Upper lobe of left lung (tissue), 6 donors: ENCODE data around the gene TGM6. TPM values are rescaled to one million over a fixed set of nuclear protein-coding genes. Genes with fewer than 3 reads are reported as not detected.

Experiments used
- ATAC-seq, 2 donors: fragments of 200-7000 bp; cut with Tn5 transposase; one replicate each; pipeline ENCODE4 v1.9.1; 2022; ENCODE audit warnings: mild to moderate bottlenecking in 2 of 2, moderate library complexity in 2 of 2; ENCODE audit not compliant: low FRiP score in 2 of 2
- DNase-seq, 2 donors: peaks; one replicate each; pipeline ENCODE4 v3.0.0-alpha.2; 2019 to 2020
- H3K27ac ChIP-seq, 4 donors: fragments of 200-600 bp; sonication (generic); one replicate each; pipeline ENCODE4 v1.5.1; 2016 to 2019
- H3K27me3 ChIP-seq, 4 donors: fragments of 200-600 bp; sonication (generic); one replicate each; pipeline ENCODE4 v1.5.1; 2017 to 2019
- H3K36me3 ChIP-seq, 4 donors: fragments of 200-600 bp; sonication (generic); one replicate each; pipeline ENCODE4 v1.5.1; 2016 to 2019
- H3K4me1 ChIP-seq, 4 donors: fragments of 200-600 bp; sonication (generic); one replicate each; pipeline ENCODE4 v1.5.1; 2018 to 2019
- H3K4me3 ChIP-seq, 4 donors: fragments of 200-600 bp; sonication (generic); one replicate each; pipeline ENCODE4 v1.5.1; 2017 to 2019; ENCODE audit warnings: mild to moderate bottlenecking in 2 of 4, moderate library complexity in 1 of 4
- H3K9me3 ChIP-seq, 4 donors: fragments of 200-600 bp; sonication (generic); one replicate each; pipeline ENCODE4 v1.5.1; 2018 to 2019
- CTCF ChIP-seq, 6 experiments: fragments of 450-650 bp in 4 of 6; fragments of 200-600 bp in 2 of 6; sonication (generic) in 2 of 6; IDR thresholded peaks; one replicate each; pipeline ENCODE4 v1.5.1; 2016 to 2019; ENCODE audit warnings: antibody characterized with exemption in 6 of 6
- EP300 ChIP-seq, 4 donors: sonication (generic); formaldehyde crosslinking; IDR thresholded peaks; one replicate each; pipeline ENCODE4 v1.5.1; 2017; ENCODE audit warnings: antibody characterized with exemption in 4 of 4, control low read depth in 2 of 4
- POLR2A ChIP-seq, 4 donors: fragments of 450-650 bp; IDR thresholded peaks; one replicate each; pipeline ENCODE4 v1.5.1; 2016 to 2017; ENCODE audit warnings: antibody characterized with exemption in 4 of 4, mild to moderate bottlenecking in 2 of 4
- POLR2AphosphoS5 ChIP-seq, 2 donors: sonication (generic); formaldehyde crosslinking; IDR thresholded peaks; one replicate each; pipeline ENCODE4 v1.5.1; 2017; ENCODE audit warnings: antibody characterized with exemption in 2 of 2
- WGBS, 2 donors: methylation state at CpG; one replicate each; pipeline ENCODE4 v1.1.5; 2017 to 2018; 5-methylcytosine and 5-hydroxymethylcytosine counted together
- total RNA-seq, 6 donors: library from RNA; depleted of rRNA in 4 of 6; stranded (reverse); fragments of >200 nt in 4 of 6; gene quantifications; one replicate each; pipeline versions ENCODE4 v1.1.0 to v1.2.1, GENCODE V29; 2016 to 2021
- donor health status: DM: no; HTN: no; CAD: no; lungs with moderate emphysema.
- donor health status: DM: no; HTN: yes; CAD: no; lungs with severe emphysema.

Gene TGM6
- total RNA-seq, result not detected

GRCh38 chr20:2380601-2381000, at the start of gene TGM6:
TGM6 (plus strand) TSS chr20:2380901; CDS start chr20:2380969, 68 bp downstream.
- Histone ChIP-seq H3K4me1 (no peaks in the 10 kb centered on the region), H3K27ac (no peak within 1 kb of the TSS), H3K9me3 (no peaks in the 10 kb centered on the region), H3K27me3 (no peaks in the 10 kb centered on the region), H3K36me3 (no peaks in the 10 kb centered on the region), H3K4me3 (no peak within 1 kb of the TSS)
- ATAC-seq (no peak), DNase-seq (no peak)
- WGBS, 2 donors, result 90 to 92% methylated on average over 10 of the region's 10 CpGs
- TF ChIP-seq POLR2A (IDR thresholded peaks at IDR 0.05) (no peak), CTCF (IDR thresholded peaks at IDR 0.05) (no peak), EP300 (IDR thresholded peaks at IDR 0.05) (no peak), POLR2AphosphoS5 (IDR thresholded peaks at IDR 0.05) (no peak)

GRCh38 chr20:2331106-2331505, 49.6 kb upstream of the TGM6 start:
- ATAC-seq (no peak), DNase-seq (no peak)
- TF ChIP-seq POLR2A (IDR thresholded peaks at IDR 0.05) (no peak), CTCF (IDR thresholded peaks at IDR 0.05) (no peak), POLR2AphosphoS5 (IDR thresholded peaks at IDR 0.05) (no peak), EP300 (IDR thresholded peaks at IDR 0.05) (no peak)
- no peaks in the 10 kb centered on the region for H3K4me1 ChIP-seq
- H3K36me3 ChIP-seq, result no peaks in the 10 kb centered on the region
- H3K27ac ChIP-seq, result no peak overlapping the region
- no peaks in the 10 kb centered on the region for H3K9me3 ChIP-seq
- no peaks in the 10 kb centered on the region for H3K27me3 ChIP-seq
- WGBS, 2 donors, result 81 to 83% methylated on average over 5 of the region's 5 CpGs
- no peak overlapping the region for H3K4me3 ChIP-seq

- H3K27me3 ChIP-seq, result no peaks in the 10 kb centered on the region
- H3K4me3 ChIP-seq, result no peak overlapping the region
- no peak overlapping the region for H3K27ac ChIP-seq
- WGBS, 2 donors, result 94 to 95% methylated on average over 10 to 17 of the region's 17 CpGs
- DNase-seq (no peak), ATAC-seq (no peak)
- no peaks in the 10 kb centered on the region for H3K36me3 ChIP-seq
- TF ChIP-seq POLR2A (IDR thresholded peaks at IDR 0.05) (no peak), CTCF (IDR thresholded peaks at IDR 0.05) (no peak), POLR2AphosphoS5 (IDR thresholded peaks at IDR 0.05) (no peak), EP300 (IDR thresholded peaks at IDR 0.05) (no peak)
- no peaks in the 10 kb centered on the region for H3K4me1 ChIP-seq
- no peaks in the 10 kb centered on the region for H3K9me3 ChIP-seq
These were observed 48.7 kb upstream of the TGM6 start for GRCh38 chr20:2331901-2332565.

- no peaks in the 10 kb centered on the region for H3K27me3 ChIP-seq
- H3K36me3 ChIP-seq, result no peaks in the 10 kb centered on the region
- H3K27ac ChIP-seq, result no peak overlapping the region
- no peaks in the 10 kb centered on the region for H3K9me3 ChIP-seq
- H3K4me3 ChIP-seq, result no peak overlapping the region
- H3K4me1 ChIP-seq, result no peaks in the 10 kb centered on the region
- no peak for TF ChIP-seq POLR2A (IDR thresholded peaks at IDR 0.05)
- 58 to 65% methylated on average over 4 of the region's 4 CpGs for WGBS, 2 donors
- no peak for ATAC-seq
- DNase-seq, result no peak
These were observed 48.0 kb upstream of the TGM6 start for GRCh38 chr20:2332711-2333110.

- H3K27me3 ChIP-seq, result no peaks in the 10 kb centered on the region
- H3K4me1 ChIP-seq, result no peaks in the 10 kb centered on the region
- no peaks in the 10 kb centered on the region for H3K36me3 ChIP-seq
- no peaks in the 10 kb centered on the region for H3K9me3 ChIP-seq
- TF ChIP-seq CTCF (IDR thresholded peaks at IDR 0.05) (no peak), POLR2A (IDR thresholded peaks at IDR 0.05) (no peak), POLR2AphosphoS5 (IDR thresholded peaks at IDR 0.05) (no peak), EP300 (IDR thresholded peaks at IDR 0.05) (no peak)
- no peak for ATAC-seq
- no peak overlapping the region for H3K4me3 ChIP-seq
- no peak overlapping the region for H3K27ac ChIP-seq
- WGBS, 2 donors, result 73 to 82% methylated on average over 6 of the region's 6 CpGs
- DNase-seq, result no peak
These were observed 46.9 kb upstream of the TGM6 start for GRCh38 chr20:2333821-2334220.
